Epithelial cell of esophagus (primary cell): ENCODE data around the gene PODN.

ENCODE experiments used
- DNase-seq: peaks from one replicate; pipeline ENCODE4 v3.0.0; 2010; ENCODE audit warnings: low read depth
- H3K4me3 ChIP-seq: 2 replicates; pipeline ENCODE4 v1.5.1; 2011; ENCODE audit warnings: mild to moderate bottlenecking, low read length, control low read depth
- CTCF ChIP-seq: IDR thresholded peaks from 2 replicates; pipeline ENCODE4 v1.5.1; 2011; ENCODE audit warnings: low read depth, mild to moderate bottlenecking, low read length, control low read depth, inconsistent platforms; ENCODE audit not compliant: insufficient read depth; ENCODE audit errors: missing control alignments

Gene PODN

GRCh38 chr1:53074313-53075154 lies 12.5 kb downstream of the PODN start:
- DNase-seq = no peak
- no peak for TF ChIP-seq CTCF
- no peak overlapping the region for H3K4me3 ChIP-seq

GRCh38 chr1:53075206-53075605 lies 13.2 kb downstream of the PODN start:
- DNase-seq = no peak
- H3K4me3 ChIP-seq = no peak overlapping the region
- TF ChIP-seq CTCF = no peak

GRCh38 chr1:53075761-53076163 lies 13.7 kb downstream of the PODN start:
- no peak for DNase-seq
- H3K4me3 ChIP-seq = no peak overlapping the region
- no peak for TF ChIP-seq CTCF

GRCh38 chr1:53076165-53076564 lies 14.2 kb downstream of the PODN start:
- TF ChIP-seq CTCF = no peak
- no peak for DNase-seq
- no peak overlapping the region for H3K4me3 ChIP-seq

- DNase-seq = no peak
These were observed 14.9 kb downstream of the PODN start for GRCh38 chr1:53076721-53077598.

GRCh38 chr1:53077599-53077965 lies 15.6 kb downstream of the PODN start:
- TF ChIP-seq CTCF = no peak
- no peak for DNase-seq

More at GRCh38 chr1:53076721-53077598, 14.9 kb downstream of the PODN start:
- no peak for TF ChIP-seq CTCF
- no peak overlapping the region for H3K4me3 ChIP-seq

More at GRCh38 chr1:53077599-53077965, 15.6 kb downstream of the PODN start:
- H3K4me3 ChIP-seq = no peak overlapping the region
